A549 (cell line): ENCODE data around the gene NR1D1. TPM values are rescaled to one million over a fixed set of nuclear protein-coding genes. Genes with fewer than 3 reads are reported as not detected.

Source experiments
- CBX8 ChIP-seq: fragments of 200-600 bp; sonication (generic); IDR thresholded peaks from 2 replicates; pipeline ENCODE4 v1.6.1; 2016
- CHD4 ChIP-seq: fragments of 200-600 bp; sonication (generic); IDR thresholded peaks from 2 replicates; pipeline ENCODE4 v1.6.1; 2016; ENCODE audit warnings: antibody characterized with exemption, mild to moderate bottlenecking, borderline replicate concordance
- EHF ChIP-seq: fragments of 250-450 bp; sonication (Bioruptor Pico); IDR thresholded peaks from 2 replicates; pipeline ENCODE4 v1.5.0; 2020; ENCODE audit warnings: mild to moderate bottlenecking
- ESRRA ChIP-seq: fragments of 150-350 bp; IDR thresholded peaks from 2 replicates; pipeline ENCODE4 v1.6.1; 2014; ENCODE audit warnings: mild to moderate bottlenecking, low read length, borderline replicate concordance
- FOSB ChIP-seq: fragments of 250-450 bp; sonication (Bioruptor Pico); IDR thresholded peaks from 2 replicates; pipeline ENCODE4 v1.5.0; 2020; ENCODE audit warnings: mild to moderate bottlenecking, moderate library complexity
- FOSL2 ChIP-seq, 2 experiments: fragments of 450-650 bp in 1 of 2; fragments of >200 bp in 1 of 2; sonication (Bioruptor Twin) in 1 of 2; formaldehyde crosslinking; IDR thresholded peaks; 2 replicates each; pipeline versions ENCODE4 v1.5.0 to v1.6.1; 2016 to 2020; ENCODE audit warnings: mild to moderate bottlenecking in 1 of 2, moderate library complexity in 1 of 2
- FOXS1 ChIP-seq: fragments of 250-450 bp; sonication (Bioruptor Pico); IDR thresholded peaks from 2 replicates; pipeline ENCODE4 v1.5.0; 2020; ENCODE audit warnings: mild to moderate bottlenecking, moderate library complexity
- GATA3 ChIP-seq: IDR thresholded peaks from 2 replicates; pipeline ENCODE4 v1.6.1; 2012; ENCODE audit warnings: borderline replicate concordance
- HDAC2 ChIP-seq: fragments of 200-600 bp; sonication (generic); IDR thresholded peaks from 2 replicates; pipeline ENCODE4 v1.6.1; 2016
- HES2 ChIP-seq: fragments of >200 bp; sonication (Bioruptor Twin); formaldehyde crosslinking; IDR thresholded peaks from 2 replicates; pipeline ENCODE4 v1.6.1; 2016
- HEYL ChIP-seq: fragments of 250-450 bp; sonication (Bioruptor Pico); IDR thresholded peaks from 2 replicates; pipeline ENCODE4 v1.8.0; 2021; ENCODE audit warnings: mild to moderate bottlenecking, moderate library complexity
- HOXA7 ChIP-seq: fragments of 250-450 bp; sonication (Bioruptor Pico); IDR thresholded peaks from 2 replicates; pipeline ENCODE4 v1.5.0; 2020; ENCODE audit warnings: mild to moderate bottlenecking, moderate library complexity
- JUN ChIP-seq, 2 experiments: fragments of >200 bp; sonication (Bioruptor Twin); formaldehyde crosslinking; IDR thresholded peaks; 2 replicates in 1 of 2; 3 replicates in 1 of 2; pipeline ENCODE4 v1.6.1; 2016 to 2017
- KDM5A ChIP-seq: fragments of 200-600 bp; sonication (generic); IDR thresholded peaks from 2 replicates; pipeline ENCODE4 v1.6.1; 2016; ENCODE audit warnings: antibody characterized with exemption, mild to moderate bottlenecking
- MAFK ChIP-seq: fragments of 450-650 bp; IDR thresholded peaks from 2 replicates; pipeline ENCODE4 v1.6.1; 2014; ENCODE audit not compliant: partially characterized antibody
- NFE2L2 ChIP-seq: fragments of 150-350 bp; conservative IDR thresholded peaks from 2 replicates; pipeline ENCODE4 v1.6.1; 2014; ENCODE audit warnings: low read length
- NPAS2 ChIP-seq: fragments of 250-450 bp; sonication (Bioruptor Pico); IDR thresholded peaks from 2 replicates; pipeline ENCODE4 v1.8.0; 2022; ENCODE audit warnings: mild to moderate bottlenecking, moderate library complexity, borderline replicate concordance
- PBX3 ChIP-seq: IDR thresholded peaks from 2 replicates; pipeline ENCODE4 v1.6.1; 2012
- PHF8 ChIP-seq: fragments of 200-600 bp; sonication (generic); IDR thresholded peaks from 2 replicates; pipeline ENCODE4 v1.6.1; 2016; ENCODE audit warnings: low read depth, mild to moderate bottlenecking, antibody characterized with exemption, moderate library complexity, borderline replicate concordance
- POLR2A ChIP-seq: IDR thresholded peaks from 2 replicates; pipeline ENCODE4 v1.6.1; 2012; ENCODE audit warnings: mild to moderate bottlenecking, low read length
- POLR2AphosphoS2 ChIP-seq: conservative IDR thresholded peaks from 2 replicates; pipeline ENCODE4 v1.6.1; 2012; ENCODE audit warnings: low read length, improper control_type of control experiment, inconsistent platforms
- RNF2 ChIP-seq: fragments of 200-600 bp; sonication (generic); IDR thresholded peaks from 2 replicates; pipeline ENCODE4 v1.6.1; 2016; ENCODE audit warnings: low read depth, mild to moderate bottlenecking, antibody characterized with exemption, moderate library complexity, borderline replicate concordance
- SREBF2 ChIP-seq: fragments of 450-650 bp; IDR thresholded peaks from 2 replicates; pipeline ENCODE4 v1.6.1; 2014; ENCODE audit warnings: mild to moderate bottlenecking, moderate library complexity
- USF2 ChIP-seq: fragments of 450-650 bp; IDR thresholded peaks from 2 replicates; pipeline ENCODE4 v1.6.1; 2014; ENCODE audit warnings: antibody characterized with exemption
- ZNF302 ChIP-seq: fragments of 250-450 bp; sonication (Bioruptor Pico); IDR thresholded peaks from 2 replicates; pipeline ENCODE4 v1.9.0; 2021; ENCODE audit warnings: inconsistent platforms, mild to moderate bottlenecking, moderate library complexity
- polyA plus RNA-seq, 4 experiments: library from polyadenylated mRNA; depleted of rRNA in 3 of 4; stranded (reverse); fragments of >200 nt; fragmentation: RNase III in 1 of 4; extraction: RNeasy Plus Mini Kit Qiagen cat#74134 plus additional on column Dnase treatment in 1 of 4; gene quantifications; 2 replicates in 3 of 4; 3 replicates in 1 of 4; pipeline ENCODE4 v1.2.3, GENCODE V29; 2011 to 2017
- TF ChIP-seq, protein P1 (sequence below): IDR thresholded peaks from 2 replicates; pipeline ENCODE4 v1.6.1; 2012; ENCODE audit warnings: low read depth, borderline replicate concordance
- TF ChIP-seq, protein P2 (sequence below): fragments of 250-450 bp; sonication (Bioruptor Pico); IDR thresholded peaks from 2 replicates; pipeline ENCODE4 v1.5.0; 2021; ENCODE audit warnings: mild to moderate bottlenecking, moderate library complexity, borderline replicate concordance
- TF ChIP-seq, protein P3 (sequence below): fragments of 250-450 bp; sonication (Bioruptor Pico); IDR thresholded peaks from 2 replicates; pipeline ENCODE4 v1.5.0; 2020; ENCODE audit warnings: low read depth, mild to moderate bottlenecking, moderate library complexity
- TF ChIP-seq, protein P4 (sequence below): fragments of 150-350 bp; IDR thresholded peaks from 2 replicates; pipeline ENCODE4 v1.6.1; 2014; ENCODE audit warnings: low read depth, mild to moderate bottlenecking, low read length

The NR1D1 gene
- polyA plus RNA-seq, 2 of the 4 experiments (the other 2 are of a cell fraction), result 1.2 to 4.4 TPM

- TF ChIP-seq HES2, result no peak
- TF ChIP-seq POLR2A, result peak; percentile 46
- TF ChIP-seq NPAS2, result no peak
- TF ChIP-seq NFE2L2, result no peak
- TF ChIP-seq ZNF302, result no peak
- TF ChIP-seq FOXS1, result no peak
- TF ChIP-seq HDAC2, result no peak
- TF ChIP-seq MAFK, result no peak
- 0 out of 2 replicates have a peak, but pooled peaks have one; percentile 7 for TF ChIP-seq GATA3
- TF ChIP-seq, protein P1, sequence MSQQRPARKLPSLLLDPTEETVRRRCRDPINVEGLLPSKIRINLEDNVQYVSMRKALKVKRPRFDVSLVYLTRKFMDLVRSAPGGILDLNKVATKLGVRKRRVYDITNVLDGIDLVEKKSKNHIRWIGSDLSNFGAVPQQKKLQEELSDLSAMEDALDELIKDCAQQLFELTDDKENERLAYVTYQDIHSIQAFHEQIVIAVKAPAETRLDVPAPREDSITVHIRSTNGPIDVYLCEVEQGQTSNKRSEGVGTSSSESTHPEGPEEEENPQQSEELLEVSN, result peak; percentile 31; the same call in 1 of the 2 replicates
- TF ChIP-seq USF2, result no peak
- peak; percentile 8 to 61; a peak in 1 of 5 replicates for TF ChIP-seq JUN (IDR thresholded peaks at IDR 0.05)
- no peak for TF ChIP-seq EHF (CRISPR knock-in tag)
- TF ChIP-seq ESRRA, result no peak
- TF ChIP-seq RNF2, result no peak
- TF ChIP-seq HOXA7 (CRISPR knock-in tag), result no peak
- no peak for TF ChIP-seq CBX8
- TF ChIP-seq SREBF2, result no peak
- TF ChIP-seq, protein P2, sequence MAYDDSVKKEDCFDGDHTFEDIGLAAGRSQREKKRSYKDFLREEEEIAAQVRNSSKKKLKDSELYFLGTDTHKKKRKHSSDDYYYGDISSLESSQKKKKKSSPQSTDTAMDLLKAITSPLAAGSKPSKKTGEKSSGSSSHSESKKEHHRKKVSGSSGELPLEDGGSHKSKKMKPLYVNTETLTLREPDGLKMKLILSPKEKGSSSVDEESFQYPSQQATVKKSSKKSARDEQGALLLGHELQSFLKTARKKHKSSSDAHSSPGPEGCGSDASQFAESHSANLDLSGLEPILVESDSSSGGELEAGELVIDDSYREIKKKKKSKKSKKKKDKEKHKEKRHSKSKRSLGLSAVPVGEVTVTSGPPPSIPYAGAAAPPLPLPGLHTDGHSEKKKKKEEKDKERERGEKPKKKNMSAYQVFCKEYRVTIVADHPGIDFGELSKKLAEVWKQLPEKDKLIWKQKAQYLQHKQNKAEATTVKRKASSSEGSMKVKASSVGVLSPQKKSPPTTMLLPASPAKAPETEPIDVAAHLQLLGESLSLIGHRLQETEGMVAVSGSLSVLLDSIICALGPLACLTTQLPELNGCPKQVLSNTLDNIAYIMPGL, result no peak
- TF ChIP-seq, protein P3, sequence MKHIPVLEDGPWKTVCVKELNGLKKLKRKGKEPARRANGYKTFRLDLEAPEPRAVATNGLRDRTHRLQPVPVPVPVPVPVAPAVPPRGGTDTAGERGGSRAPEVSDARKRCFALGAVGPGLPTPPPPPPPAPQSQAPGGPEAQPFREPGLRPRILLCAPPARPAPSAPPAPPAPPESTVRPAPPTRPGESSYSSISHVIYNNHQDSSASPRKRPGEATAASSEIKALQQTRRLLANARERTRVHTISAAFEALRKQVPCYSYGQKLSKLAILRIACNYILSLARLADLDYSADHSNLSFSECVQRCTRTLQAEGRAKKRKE (CRISPR knock-in tag), result no peak
- TF ChIP-seq HEYL (CRISPR knock-in tag), result no peak
- no peak for TF ChIP-seq KDM5A
- TF ChIP-seq CHD4, result no peak
- TF ChIP-seq PHF8, result peak; percentile 60; the same call in 1 of the 2 replicates
- TF ChIP-seq, protein P4, sequence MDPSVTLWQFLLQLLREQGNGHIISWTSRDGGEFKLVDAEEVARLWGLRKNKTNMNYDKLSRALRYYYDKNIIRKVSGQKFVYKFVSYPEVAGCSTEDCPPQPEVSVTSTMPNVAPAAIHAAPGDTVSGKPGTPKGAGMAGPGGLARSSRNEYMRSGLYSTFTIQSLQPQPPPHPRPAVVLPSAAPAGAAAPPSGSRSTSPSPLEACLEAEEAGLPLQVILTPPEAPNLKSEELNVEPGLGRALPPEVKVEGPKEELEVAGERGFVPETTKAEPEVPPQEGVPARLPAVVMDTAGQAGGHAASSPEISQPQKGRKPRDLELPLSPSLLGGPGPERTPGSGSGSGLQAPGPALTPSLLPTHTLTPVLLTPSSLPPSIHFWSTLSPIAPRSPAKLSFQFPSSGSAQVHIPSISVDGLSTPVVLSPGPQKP, result no peak
- no peak for TF ChIP-seq FOSB
- TF ChIP-seq POLR2AphosphoS2, result no peak
- TF ChIP-seq PBX3, result no peak; the same call in none of the 2 replicates
- no peak for TF ChIP-seq FOSL2 (IDR thresholded peaks at IDR 0.05)
- TF ChIP-seq FOSL2 (CRISPR knock-in tag; IDR thresholded peaks at IDR 0.05), result no peak
These were observed 21.1 kb upstream of the NR1D1 start, which contains the start of gene MSL1 (continued) for GRCh38 chr17:40121181-40122135.
